ENCODE measurements around the gene LYRM1.
"Not testable (repeated sequence)": the region's sequence is repeated elsewhere in the genome, so short reads cannot be mapped to it uniquely, and the experiment has no call there.

LYRM1 gene

GRCh38 chr16:20950294-20950693 is 49.7 kb downstream of the LYRM1 start:
- no peak for DNase-seq
- in situ Hi-C loops (cut with HindIII; ENCODE audit: low pct_ligation_motif_present, low pct_unique_long_range_greater_than_20kb, low sequenced_read_pairs): no loop called here

- in situ Hi-C loops (cut with HindIII; ENCODE audit: low pct_ligation_motif_present, low pct_unique_long_range_greater_than_20kb, low sequenced_read_pairs): no loop called here
- no peak for DNase-seq
Observed at GRCh38 chr16:20952139-20952920, 51.8 kb downstream of the LYRM1 start.

- no peak for DNase-seq
- in situ Hi-C loops (cut with HindIII; ENCODE audit: low pct_ligation_motif_present, low pct_unique_long_range_greater_than_20kb, low sequenced_read_pairs): no loop called here
Observed at GRCh38 chr16:20954574-20954973, 54.0 kb downstream of the LYRM1 start.

GRCh38 chr16:20956319-20956718 is 55.7 kb downstream of the LYRM1 start:
- DNase-seq: no peak
- in situ Hi-C loops (cut with HindIII; ENCODE audit: low pct_ligation_motif_present, low pct_unique_long_range_greater_than_20kb, low sequenced_read_pairs): no loop called here

GRCh38 chr16:20957153-20957552 is 56.6 kb downstream of the LYRM1 start:
- in situ Hi-C loops (cut with HindIII; ENCODE audit: low pct_ligation_motif_present, low pct_unique_long_range_greater_than_20kb, low sequenced_read_pairs): no loop called here

GRCh38 chr16:20960899-20961298 is 60.3 kb downstream of the LYRM1 start:
- DNase-seq: no peak
- in situ Hi-C loops (cut with HindIII; ENCODE audit: low pct_ligation_motif_present, low pct_unique_long_range_greater_than_20kb, low sequenced_read_pairs): no loop called here

More at GRCh38 chr16:20957153-20957552, 56.6 kb downstream of the LYRM1 start:
- DNase-seq: no peak

GRCh38 chr16:20968765-20969164 is 68.2 kb downstream of the LYRM1 start:
- in situ Hi-C loops (cut with HindIII; ENCODE audit: low pct_ligation_motif_present, low pct_unique_long_range_greater_than_20kb, low sequenced_read_pairs): no loop called here
- DNase-seq: no peak

- in situ Hi-C loops (cut with HindIII; ENCODE audit: low pct_ligation_motif_present, low pct_unique_long_range_greater_than_20kb, low sequenced_read_pairs): no loop called here
- no peak for DNase-seq
Observed at GRCh38 chr16:20969386-20969785, 68.8 kb downstream of the LYRM1 start.

GRCh38 chr16:20971401-20971800 is 70.8 kb downstream of the LYRM1 start:
- no peak for DNase-seq
- in situ Hi-C loops (cut with HindIII; ENCODE audit: low pct_ligation_motif_present, low pct_unique_long_range_greater_than_20kb, low sequenced_read_pairs): no loop called here

GRCh38 chr16:20973201-20973600 is 72.6 kb downstream of the LYRM1 start:
- DNase-seq; in situ Hi-C loops (cut with HindIII; ENCODE audit: low pct_ligation_motif_present, low pct_unique_long_range_greater_than_20kb, low sequenced_read_pairs): not testable (repeated sequence)
